Measurements from ENCODE around the gene UBL5.
"Not testable (repeated sequence)": the region's sequence is repeated elsewhere in the genome, so short reads cannot be mapped to it uniquely, and the experiment has no call there.

Gene UBL5

DNA sequence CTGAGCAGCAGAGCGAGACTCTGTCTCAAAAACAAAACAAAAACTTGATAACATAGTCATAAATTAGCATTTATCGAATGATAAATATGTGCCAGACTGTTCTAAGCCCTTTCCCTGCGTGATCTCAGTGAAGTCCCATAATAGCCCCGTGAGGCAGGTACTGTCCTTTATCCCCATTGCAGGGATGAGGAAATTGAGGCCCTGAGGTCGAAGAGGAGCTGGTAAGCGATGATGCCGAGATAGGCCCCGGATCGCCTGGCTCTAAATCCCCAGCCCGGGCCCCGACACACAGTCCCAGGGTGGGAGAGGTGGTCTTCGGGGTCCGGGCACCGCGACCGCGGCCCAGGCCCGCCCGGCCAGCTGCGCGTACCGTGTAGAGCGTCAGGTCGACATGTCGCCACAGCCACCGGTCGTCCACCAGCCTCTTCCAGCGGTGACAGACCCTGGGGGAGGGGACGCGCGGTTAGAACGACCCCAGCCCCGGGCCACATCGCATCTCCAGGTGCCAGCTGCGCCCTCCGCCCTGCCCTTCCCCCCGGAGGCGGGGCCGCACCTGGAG lies 9.5 kb upstream of the UBL5 start:
- no peak for DNase-seq

DNA sequence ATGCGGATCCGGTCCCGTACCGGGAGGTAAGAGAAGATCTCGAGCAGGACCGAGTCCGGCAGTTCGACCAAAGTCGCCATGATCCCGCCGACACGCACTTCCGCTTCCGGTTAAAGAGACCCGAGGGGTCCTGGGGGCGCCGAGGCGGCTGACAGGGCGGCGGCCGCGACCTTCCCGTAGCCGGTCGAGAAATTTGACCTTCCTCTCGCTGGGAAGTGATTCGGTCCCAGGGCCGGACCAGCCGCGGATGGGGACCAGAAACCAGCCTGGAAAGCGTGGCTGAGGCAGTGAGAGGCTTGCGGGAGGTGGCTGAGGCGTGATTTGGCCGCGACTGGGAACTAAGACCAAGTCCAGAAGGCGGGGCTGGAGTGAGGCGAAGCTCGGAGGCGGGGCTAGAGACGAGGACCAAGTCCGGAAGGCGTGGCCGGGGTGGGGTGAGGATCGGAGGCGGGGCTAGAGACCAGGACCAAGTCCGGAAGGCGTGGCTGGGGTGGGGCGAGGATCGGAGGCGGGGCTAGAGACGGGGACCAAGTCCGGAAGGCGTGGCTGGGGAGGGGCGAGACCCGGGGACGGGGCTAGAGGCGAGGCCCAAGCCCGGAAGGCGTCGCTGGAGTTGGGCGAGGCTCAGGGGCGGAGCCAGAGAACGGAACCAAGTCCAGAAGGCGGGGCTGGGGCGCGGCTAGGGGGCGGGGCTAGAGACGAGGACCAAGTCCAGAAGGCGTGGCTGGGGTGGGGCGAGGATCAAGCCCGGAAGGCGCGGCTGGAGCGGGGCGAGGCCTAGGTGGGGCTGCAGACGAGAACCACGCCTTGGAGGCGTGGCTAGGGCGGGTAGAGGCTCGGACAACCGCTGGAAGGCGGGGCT lies 8.8 kb upstream of the UBL5 start, which contains the start of gene FBXL12:
Gene FBXL12, minus strand, starts transcription at position 346 of the 862 bp plus-strand sequence. Its CDS starts 266 bp downstream, at position 80.
- DNase-seq: peak; percentile 100

DNA sequence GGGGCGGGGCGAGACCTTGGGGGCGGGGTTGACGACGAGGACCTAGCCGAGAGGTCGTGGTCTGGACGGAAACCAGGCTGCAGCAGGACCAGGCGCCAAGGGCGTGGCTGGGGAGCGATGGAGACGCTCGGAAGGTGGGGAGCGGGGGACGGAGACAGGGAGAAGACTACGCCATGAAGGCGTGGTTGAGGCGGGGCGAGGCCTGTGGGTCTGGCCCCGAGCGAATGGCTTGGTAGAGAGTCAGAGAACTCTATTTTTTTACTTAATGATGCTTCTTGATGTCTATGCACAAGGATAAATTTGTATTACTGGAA lies 8.2 kb upstream of the UBL5 start:
- DNase-seq: no peak

DNA sequence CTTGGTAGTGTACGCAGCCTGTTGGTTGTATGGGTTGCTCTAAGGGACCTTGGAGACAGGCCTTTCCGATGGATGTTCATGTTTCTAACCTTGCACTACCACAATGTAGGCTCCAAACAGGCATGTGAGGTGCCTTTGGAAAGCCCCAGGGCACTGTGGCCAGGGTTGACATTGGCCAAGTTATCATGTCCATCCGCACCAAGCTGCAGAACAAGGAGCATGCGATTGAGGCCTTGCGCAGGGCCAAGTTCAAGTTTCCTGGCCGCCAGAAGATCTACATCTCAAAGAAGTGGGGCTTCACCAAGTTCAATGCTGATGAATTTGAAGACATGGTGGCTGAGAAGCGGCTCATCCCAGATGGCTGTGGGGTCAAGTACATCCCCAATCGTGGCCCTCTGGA lies 7.7 kb upstream of the UBL5 start:
- not testable (repeated sequence) for DNase-seq

DNA sequence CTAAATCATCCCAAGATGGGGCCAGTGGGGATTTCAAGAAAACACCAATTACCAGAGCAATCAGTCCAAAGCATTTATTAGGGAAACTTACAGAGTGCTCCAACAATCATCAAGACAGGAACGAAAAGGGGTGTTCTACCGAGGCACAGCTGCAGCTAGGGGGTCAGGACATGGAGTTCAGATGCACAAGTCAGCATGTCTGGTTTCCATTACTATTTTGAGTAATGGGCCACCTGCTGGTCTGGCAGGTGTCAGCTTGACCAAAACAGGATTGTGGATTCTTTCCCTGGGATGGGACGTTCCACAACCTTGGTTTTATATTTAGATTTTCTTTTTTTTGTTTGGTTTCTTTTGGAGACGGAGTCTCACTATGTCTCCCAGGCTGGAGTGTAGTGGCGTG lies 3.9 kb upstream of the UBL5 start:
- no peak for DNase-seq

DNA sequence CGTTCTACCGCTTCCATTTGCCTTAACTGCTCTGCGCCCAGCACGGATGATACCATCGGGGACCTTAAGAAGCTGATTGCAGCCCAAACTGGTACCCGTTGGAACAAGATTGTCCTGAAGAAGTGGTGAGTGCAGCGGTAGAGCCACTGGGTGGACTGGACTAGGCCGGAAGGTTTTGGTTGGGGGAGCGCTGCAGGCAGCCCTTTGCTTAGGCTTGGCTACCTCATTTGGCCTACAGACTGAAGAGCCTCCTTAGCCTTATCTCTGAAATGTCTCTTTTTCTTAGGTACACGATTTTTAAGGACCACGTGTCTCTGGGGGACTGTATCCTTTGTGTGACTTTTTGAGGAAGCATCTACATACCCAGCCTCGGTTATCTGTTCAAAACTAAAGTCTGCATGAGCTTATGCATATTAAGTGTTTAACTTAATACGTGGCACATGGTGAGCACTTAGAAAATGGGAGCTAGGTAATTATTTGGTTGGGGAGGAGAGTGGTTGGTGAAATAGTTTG lies 889 bp downstream of the UBL5 start:
- DNase-seq: no peak

DNA sequence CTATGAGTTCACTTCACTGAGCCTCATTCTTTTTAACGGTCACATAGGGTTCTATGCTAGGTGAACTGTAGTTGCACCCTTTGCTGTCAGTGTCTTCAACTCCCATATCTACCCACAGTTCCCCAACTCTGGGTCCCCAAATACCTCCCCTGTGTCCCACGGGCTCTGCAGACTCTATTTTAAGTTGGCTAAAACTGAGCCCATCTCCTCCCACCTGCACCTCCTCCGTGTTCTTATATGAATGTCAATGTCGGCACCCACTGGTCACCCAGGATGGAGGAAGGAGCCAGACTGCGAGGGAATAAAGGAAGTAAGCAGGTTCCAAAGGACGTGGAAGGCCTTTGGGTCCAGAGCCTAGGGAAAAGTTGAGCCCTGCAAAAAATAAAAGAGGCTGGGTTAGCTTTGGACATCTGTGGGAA lies 6.6 kb downstream of the UBL5 start:
- DNase-seq: no peak

DNA sequence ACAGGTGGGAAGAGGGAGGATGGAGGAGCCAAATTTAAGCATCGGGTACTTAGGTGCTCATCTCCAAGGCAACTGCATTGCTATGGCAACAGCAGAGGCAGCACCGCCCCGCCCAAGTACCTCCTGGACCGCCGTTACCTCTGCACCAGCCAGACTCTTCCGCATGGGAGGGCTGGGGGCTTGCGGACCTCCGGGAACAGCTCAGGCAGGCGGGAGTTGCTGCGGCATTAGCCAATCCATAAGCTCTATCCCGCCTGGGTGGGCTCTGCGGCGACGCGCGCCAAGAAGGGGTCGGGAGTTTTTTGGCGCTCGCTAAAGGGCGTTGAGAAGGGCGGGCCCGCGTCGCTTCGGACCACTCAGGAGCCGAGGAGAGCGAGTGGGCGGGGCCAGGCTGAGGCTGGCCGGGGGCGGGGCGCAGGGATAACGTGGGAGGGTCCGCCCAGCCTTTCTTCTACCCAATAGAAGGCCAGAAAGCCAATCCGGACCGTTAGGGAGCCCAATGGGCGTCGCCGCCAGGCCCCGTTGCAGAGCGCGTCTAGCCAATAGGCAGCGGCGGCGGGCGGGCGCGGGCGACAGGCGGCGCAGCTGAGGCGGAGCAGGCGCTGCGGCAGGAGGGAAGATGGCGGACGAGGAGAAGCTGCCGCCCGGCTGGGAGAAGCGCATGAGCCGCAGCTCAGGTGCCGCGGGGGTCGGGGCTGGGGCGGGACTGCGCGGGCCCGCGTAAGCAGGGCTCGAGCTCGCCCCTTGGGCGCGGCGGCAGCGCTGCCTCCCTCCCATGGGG lies 7.2 kb downstream of the UBL5 start, which contains the start of gene PIN1:
Gene PIN1, plus strand, starts transcription at position 593 of the 781 bp plus-strand sequence. Its CDS starts 27 bp downstream, at position 620.
- peak; percentile 98 for DNase-seq

DNA sequence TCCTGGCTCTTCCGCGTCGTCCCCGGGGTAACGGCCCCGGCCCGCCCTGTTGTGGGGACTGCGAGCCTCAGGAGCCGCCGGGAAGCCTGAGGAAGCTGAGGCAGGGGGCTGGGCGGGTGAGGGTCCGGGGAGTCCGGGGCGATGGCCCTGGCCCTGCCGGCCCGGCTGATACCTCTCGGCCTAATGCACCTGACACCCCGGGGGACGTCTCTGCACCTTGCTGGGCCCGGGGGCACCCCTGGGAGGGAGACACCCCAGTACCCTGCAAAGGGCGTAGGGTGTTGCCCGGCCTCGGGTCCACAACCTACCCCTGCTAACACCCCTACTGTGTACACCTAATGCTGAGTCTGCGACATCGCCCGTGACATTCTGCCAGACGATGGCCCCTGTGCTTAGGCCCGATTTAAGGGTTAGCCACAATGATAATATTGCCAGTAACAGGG lies 7.8 kb downstream of the UBL5 start:
- no peak for DNase-seq

DNA sequence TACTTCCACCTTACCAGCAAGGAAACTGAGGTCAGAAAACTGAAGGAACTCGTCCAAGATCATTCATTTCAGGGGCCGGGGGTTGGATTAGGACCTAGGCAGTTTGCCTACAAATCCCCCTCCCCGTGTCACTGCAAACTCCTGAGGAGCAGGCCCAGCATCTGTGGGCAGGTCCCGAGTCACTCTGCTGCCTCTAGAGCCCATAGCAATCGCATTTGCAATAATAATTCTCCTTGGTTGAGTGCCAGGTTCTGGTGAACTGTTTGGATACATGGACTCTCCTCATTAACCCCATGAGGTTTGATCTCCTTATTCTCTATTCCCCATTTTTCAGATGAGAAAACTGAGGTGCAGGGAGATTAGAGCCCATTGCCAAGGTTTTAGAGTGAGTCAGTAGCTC lies 8.3 kb downstream of the UBL5 start:
- no peak for DNase-seq

DNA sequence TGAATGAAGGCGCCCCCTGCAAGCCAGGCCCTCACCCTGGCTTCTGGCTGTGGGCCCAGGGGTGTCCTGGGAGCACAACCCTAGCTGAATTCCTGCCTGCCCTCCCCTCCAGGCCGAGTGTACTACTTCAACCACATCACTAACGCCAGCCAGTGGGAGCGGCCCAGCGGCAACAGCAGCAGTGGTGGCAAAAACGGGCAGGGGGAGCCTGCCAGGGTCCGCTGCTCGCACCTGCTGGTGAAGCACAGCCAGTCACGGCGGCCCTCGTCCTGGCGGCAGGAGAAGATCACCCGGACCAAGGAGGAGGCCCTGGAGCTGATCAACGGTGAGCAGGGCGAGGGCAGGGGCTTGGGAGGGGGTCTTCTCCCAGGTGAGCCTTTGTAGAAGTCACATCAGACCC lies 10.6 kb downstream of the UBL5 start:
- no peak for DNase-seq

DNA sequence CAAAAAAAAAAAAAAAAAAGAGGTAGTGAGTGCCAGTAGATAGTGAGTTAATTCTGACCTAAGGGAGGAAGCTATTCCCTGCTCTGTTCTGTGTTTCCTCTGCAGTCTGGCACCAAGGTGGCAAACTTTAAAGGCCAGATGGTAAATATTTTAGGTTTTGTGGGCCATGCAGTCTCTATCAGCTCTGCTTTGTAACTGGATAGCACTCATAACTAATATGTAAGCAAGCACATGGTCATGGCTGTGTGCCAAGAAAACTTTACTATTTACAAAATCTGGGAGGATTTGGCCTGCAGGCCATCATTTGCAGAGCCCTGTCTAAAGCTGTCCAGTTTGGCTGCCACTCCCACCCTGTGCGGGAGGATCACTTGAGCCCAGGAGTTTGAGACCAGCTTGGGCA lies 11.7 kb downstream of the UBL5 start:
- no peak for DNase-seq

DNA sequence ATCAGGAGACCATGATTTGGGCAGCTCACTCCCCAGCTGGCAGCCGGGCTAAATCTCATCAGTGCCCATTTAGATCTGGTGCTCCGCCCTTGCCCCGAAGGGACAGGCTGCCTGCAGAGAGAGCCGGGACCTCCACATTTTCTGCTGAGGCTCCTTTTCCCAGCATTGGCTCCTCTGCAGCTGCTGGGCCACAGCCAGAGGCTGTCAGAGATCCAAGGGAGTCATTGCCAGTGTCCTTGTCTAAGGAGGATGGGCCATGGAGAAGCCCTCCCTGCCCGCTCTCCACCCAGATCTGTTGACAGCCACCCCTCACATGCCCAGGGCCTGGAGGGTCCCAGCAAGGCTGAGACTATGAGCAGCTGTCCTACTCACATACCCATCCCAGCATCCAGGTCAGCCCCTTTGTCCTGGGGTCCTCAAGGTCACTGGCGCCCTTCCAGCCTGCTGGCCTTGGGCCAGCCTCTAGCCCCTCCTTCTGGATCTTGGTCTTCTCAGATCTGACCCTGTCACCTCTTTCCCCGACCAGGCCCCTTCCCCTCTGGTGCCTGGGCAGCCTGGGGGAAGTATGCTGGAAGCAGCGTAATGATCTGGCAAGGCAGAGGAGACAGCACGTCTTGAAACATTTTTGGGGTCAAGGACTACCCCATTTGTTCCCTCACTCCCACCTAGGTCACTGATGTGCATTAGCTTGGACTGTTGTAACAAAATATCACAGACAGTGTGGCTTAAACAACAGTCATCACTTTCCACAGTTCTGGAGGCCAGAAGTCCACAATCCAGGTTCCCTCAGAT lies 15.3 kb downstream of the UBL5 start:
- no peak for DNase-seq

DNA sequence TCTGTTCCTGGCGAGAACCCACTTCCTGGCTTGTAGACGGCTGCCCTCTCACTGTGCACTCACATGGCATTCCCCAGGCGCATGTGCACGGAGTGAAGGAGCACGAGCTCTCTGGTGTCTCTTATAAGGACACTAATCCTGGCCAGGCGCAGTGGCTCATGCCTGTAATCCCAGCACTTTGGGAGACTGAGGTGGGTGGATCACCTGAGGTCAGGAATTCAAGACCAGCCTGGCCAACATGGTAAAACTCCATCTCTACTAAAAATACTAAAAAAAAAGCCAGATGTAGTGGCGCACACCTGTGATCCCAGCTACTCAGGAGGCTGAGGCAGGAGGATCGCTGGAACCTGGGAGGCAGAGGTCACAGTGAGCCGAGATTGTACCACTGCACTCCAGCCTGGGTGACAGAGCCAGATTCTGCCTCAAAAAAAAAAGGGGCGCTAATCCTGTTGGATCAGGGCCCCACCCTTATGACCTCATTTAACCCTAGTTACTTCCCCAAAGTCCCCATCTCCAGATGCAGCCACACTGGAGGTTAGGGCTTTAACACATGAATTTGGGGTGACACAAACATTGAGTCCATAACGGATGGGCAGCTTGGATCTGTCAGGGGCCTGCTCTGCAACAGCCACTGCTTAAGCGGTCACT lies 16.0 kb downstream of the UBL5 start:
- not testable (repeated sequence) for DNase-seq

DNA sequence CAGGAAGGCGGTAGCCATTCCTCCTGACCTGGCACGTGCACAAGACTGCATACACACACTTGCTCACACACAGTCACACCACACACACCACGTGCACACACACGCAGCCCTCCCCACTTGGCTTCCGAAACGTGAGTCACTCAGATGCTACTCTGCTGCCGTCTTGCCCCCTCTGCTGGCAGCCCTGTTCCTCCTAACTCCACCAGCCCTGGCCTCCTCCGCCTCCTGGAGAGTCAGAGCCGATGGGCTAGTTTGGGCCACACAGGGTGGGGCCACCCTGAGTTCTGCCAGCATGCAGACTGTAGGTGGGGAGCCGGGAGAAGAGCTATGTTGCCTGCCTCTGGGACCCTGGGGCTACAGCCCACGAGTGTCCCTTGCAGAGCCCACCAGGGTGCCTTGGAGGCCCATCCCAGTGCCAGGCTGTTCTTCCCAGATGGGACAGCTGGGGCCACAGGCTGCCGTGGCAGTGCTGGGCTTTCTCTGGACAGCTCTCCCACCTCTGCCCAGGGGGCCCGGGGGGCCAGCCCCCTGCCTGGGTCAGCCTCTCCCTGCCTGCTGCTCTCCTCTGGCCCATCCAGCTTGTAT lies 19.5 kb downstream of the UBL5 start:
- DNase-seq: no peak

DNA sequence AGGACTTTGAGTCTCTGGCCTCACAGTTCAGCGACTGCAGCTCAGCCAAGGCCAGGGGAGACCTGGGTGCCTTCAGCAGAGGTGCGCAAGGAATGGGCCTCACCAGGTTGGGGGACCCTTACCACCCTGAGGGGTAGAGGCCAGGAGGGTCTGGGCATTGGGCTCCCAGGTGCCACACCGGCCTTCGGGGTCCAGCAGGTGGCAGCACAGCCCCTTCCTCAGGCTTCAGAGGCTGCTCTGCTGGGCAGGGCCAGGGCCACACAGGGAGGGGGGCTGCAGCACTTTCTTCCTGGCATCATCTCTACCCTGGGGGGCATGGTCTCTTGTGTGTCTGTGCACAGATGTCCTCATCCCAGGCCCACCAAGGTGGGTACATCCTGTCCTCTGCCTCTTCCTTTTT lies 20.3 kb downstream of the UBL5 start:
- no peak for DNase-seq

DNA sequence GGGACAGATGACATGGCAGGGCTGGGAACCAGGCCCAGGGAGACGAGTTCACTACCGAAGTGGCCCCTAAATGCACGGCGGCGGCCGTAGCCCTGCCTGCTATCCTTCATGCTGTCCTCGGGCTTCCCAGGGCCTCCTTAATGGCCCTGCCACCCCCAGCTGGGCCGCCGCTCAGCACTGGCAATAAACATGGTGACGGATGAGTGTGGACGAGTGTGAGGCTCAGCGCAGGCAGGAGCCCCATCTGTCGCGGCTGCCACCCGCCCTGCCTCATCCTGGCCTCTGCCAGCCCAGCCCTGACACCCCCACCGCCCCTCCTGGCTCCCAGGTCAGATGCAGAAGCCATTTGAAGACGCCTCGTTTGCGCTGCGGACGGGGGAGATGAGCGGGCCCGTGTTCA lies 21.0 kb downstream of the UBL5 start:
- no peak for DNase-seq

DNA sequence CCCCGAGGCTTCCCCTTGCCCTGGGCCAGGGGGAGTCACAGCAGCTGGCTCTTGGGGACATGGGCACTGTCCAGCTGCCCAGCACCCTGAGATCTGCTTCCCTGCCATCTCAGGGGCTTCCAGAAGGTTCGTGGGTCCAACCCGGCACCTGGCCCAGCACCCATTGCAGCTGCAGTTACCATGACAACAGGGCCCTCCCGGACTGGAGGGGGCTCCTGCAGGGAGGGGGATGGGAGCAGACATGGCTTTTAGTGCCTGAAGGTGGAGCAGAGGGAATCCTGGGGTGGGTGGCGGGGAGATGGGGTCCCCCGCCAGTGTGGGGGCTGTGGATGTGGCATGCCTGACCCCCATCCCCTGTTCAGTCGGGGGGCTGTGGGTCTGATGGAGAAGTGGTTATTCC lies 22.1 kb downstream of the UBL5 start:
- DNase-seq: no peak

DNA sequence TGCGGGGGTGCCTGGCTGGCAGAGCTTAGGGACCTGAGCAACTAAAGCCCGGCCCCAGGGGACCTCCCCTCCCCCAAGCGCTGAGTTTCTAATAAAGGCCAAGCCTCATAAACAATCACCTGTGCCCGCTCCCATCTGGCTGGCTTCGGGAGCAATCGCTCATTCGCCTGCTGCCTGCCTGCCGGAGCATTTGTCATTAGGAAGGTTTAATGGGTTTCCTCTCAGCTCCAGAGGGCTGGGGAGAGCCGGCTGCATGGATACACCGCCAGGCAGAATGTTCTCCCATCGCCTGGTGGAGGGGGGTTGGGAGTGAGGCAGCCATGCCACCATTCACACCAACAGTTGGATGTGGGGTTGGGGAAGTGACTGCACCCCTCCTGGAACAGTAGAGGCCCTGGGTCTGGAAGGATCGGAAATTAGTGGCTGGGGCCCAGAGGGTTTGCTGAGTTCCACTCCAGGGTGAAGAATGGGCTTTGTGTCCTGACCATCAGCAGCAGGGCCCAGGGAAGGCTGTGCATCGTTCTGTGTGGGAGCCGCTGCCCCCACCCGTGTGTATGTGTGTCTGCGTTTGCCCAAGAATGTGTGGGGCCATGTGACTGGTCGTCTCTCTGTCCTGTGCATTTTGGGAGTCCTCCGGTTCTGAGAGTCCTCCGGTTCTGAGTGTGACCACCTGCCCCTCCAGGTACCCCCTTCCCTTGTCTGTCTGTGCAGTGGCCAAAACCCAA lies 22.7 kb downstream of the UBL5 start:
- DNase-seq: no peak

DNA sequence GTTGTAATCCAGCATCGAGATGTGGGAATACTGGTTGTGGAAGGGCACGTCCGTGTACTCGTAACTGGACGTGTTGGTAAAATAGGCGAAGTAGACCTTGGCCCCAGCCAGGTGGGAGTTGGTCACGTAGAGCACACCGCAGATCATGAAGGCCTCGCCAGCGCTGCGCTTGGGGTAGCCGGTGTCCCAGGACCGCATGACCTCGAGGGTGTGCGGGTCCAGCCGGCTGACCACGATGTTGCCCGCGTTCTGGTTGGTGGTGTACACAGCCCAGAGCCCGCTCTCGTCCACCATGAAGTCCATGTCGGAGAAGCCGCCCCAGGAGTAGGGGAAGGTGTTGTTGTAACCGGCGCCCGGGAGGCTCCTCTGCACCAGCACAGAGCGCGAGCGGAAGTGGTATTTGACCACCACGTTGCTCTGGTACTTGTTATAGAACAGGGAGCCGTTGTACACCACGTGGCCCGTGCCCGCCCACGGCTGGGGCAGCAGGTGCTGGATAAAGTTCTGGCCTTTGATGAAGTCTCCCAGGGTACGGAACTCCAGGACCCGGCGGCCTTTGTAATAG lies 26.6 kb downstream of the UBL5 start:
- DNase-seq: no peak

DNA sequence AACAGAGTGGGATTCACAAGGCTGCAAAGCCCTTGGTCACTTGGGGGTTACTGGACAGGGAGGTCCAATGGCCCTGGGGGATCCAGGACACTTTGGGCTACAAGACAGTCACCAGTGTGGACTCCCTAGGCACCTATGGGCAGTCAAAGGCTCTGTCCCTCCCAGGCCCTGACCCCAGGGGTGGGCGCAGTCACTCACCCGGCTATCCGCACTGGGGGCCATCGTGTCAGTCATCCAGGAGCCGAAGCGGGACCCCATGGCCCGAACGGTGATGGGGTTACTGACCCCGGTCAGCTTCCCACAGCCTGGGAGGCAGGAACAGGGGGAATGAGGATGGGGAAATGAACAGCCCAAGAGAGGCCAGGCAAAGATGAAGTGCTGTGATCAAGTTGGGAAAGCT lies 28.9 kb downstream of the UBL5 start:
- DNase-seq: no peak

Measured in NCI-H1436 (cell line).